Left ventricle myocardium superior (tissue), 1 donor: ENCODE measurements around the gene RBBP6. TPM values are rescaled to one million over a fixed set of nuclear protein-coding genes. Genes with fewer than 3 reads are reported as not detected.
"Not testable (repeated sequence)": the region's sequence is repeated elsewhere in the genome, so short reads cannot be mapped to it uniquely, and the experiment has no call there.

Source experiments
- ATAC-seq: fragments of 200-7000 bp; cut with Tn5 transposase; one replicate; pipeline ENCODE4 v1.9.1; 2020; ENCODE audit warnings: mild to moderate bottlenecking, moderate library complexity
- DNase-seq: peaks from one replicate; pipeline ENCODE4 v3.0.0-alpha.2; 2020
- intact Hi-C: fragments of 100-400 bp; cut with micrococcal nuclease; formaldehyde crosslinking; loops from one replicate; pipeline ENCODE4 v1.11.0; 2022
- total RNA-seq: library from RNA; stranded (reverse); fragmentation: NEBNext Ultra II Directional; extraction: Animal tissue kit (Norgen Biotek cat#: 25700); gene quantifications from one replicate; pipeline ENCODE4 v1.2.1, GENCODE V29; 2021
- donor health status: DM: no; HTN: yes; CAD: no; lungs with severe emphysema.

RBBP6 gene
- total RNA-seq, 1 donor from 2014 or later = 26.4 TPM

GRCh38 chr16:24613267-24613666 is 73.9 kb downstream of the RBBP6 start:
- ATAC-seq, intact Hi-C loops, DNase-seq: not testable (repeated sequence)

GRCh38 chr16:24617502-24617901 is 78.1 kb downstream of the RBBP6 start:
- DNase-seq (no peak), ATAC-seq (no peak)
- intact Hi-C loops = no loop called here

Other genes with a start within 250 kb of the RBBP6 start
- 37.0 TPM for gene TNRC6A, start 190.1 kb downstream of the RBBP6 start, total RNA-seq